Measurements from ENCODE around the gene RPH3AL. TPM values are rescaled to one million over a fixed set of nuclear protein-coding genes. Genes with fewer than 3 reads are reported as not detected.
"Not testable (repeated sequence)": the region's sequence is repeated elsewhere in the genome, so short reads cannot be mapped to it uniquely, and the experiment has no call there.

Gene RPH3AL
- total RNA-seq, 1 donor from 2014 or later, result 26.7 TPM

DNA sequence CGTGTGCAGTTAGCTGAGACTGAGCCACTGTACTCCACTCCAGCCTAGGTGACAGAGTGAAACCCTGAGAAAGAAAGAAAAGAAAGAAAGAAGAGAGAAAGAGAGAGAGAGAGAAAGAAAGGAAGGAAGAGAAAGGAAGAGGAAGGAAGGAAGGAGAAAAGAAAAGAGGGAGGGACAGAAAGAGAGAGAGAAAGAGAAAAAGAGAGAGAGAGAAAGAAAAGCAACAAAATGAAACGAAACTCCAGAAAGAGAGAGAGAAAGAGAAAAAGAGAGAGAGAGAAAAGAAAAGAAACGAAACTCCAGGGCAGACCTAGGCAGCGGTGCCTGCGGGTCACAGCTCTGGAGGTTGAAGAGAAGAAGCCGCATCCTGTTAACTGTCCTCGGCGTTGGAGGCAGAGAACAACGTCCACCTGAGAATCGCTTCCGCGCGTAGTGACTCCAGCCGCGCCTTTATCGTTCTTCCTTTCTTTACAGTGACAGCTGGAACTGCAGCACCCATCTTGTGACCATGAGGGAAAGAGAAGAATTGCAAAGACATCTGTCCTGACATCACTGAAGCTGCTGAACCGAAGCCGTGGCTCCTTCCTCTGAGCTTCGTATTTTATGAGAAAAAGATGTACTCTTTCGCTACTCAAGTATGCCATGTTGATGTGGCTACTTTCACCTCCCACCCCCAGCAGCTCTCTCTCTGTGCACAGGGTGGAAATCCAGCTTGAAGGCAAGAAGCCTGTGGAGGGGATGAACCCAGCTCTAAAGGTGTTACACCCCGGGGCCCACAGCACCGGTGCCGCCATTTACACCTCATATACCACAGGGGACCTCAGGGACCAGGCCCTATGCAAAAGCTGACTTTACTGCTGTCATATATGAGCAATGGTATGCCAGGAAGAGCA is 114.3 kb downstream of the RPH3AL start:
- DNase-seq (ENCODE audit: low spot score), result no peak

DNA sequence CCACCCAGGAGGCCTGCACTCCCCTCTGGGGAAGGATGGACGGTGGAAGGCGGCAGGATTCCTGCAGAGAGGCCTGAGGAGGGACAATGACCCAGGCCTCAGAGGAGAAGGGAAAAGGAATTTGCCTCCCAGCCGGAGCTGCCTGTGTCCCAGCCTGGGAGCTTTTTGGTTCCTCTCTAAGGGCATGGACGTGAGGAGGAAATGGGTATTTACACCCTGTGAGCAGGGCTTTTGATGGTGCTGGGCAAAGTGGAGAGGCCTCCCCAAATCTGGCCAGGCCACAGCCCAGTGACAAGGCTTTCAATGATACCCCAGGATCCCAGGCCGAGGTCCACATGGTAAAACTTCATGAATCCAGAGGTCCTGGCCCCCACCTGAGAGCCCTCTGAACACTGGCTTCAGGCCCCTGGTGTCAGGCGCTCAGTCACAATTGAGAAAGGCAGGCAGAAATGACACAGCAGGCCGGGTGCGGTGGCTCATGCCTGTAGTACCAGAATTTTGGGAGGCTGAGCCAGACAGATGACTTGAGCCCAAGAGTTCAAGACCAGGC is 115.1 kb downstream of the RPH3AL start:
- no peak for DNase-seq (ENCODE audit: low spot score)

DNA sequence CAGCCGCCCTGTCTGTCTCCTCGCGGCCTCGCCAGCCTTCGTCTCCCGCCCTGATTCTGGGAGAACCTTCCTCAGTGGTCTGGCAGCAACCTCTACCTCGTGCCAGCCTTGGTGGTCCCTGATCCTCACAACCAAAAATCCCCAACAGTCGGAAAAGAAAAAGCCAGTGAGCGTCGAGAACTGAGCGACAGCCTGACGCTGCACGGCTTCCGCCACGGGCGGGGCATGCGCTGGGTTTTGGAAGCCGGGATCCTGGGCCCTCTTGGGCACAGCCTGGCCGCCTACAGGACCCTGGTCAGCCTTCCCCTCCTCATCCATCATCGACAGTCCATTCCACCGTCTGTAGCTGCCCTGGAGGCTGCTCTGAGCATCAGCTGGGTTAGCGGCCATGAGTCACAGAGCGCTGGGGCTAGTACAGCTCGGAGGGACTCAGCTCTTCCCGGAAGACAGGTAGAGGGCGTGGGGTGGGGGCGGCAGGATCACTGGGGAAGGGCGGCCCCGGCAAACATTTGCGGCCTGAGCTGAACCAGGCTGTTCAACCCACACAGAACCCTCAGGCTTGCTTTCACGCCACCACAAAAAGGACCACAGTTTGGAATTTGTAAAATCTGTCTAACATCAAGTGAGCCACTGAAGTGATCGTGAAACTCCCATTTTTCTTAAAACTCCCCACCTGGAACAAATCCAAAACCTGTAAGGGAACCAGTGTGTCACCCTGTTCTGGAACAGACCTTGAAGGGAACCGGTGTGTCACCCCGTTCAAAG is 115.8 kb downstream of the RPH3AL start:
- no peak for DNase-seq (ENCODE audit: low spot score)

DNA sequence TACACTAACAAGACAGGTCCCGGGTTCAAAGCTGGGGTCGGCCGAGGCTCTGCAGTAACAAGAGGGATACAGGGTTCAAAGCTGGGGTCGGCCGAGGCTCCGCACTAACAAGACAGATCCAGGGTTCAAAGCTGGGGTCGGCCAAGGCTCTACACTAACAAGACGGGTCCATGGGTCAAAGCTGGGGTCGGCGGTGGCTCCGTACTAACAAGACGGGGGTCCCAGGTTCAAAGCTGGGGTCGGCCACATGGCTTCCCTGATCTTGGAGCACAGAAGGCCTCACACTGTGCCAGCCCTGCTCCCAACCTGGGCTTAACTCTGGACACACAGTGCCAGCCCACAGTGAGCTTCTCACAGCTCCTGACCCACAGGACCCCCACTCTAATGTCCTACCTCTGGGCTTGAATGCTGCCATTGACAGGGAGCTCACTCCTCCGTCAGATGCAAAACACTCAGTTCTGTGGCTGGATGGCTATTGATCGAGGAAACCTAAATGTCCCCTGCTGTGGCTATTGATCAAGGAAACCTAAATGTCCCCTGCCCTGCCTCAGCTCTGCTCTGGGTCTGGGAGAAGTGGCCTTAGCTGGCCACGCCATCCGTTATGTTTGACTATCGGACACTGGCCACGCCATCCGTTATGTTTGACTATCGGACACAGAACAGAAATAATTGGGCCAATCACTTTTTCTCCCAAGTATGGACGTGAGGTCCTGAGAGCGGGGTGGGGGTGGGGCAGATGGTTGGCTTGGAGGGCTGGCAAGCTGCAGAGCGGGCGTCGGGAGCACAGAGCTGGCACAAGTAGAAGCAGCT is 116.6 kb downstream of the RPH3AL start:
- no peak for DNase-seq (ENCODE audit: low spot score)

DNA sequence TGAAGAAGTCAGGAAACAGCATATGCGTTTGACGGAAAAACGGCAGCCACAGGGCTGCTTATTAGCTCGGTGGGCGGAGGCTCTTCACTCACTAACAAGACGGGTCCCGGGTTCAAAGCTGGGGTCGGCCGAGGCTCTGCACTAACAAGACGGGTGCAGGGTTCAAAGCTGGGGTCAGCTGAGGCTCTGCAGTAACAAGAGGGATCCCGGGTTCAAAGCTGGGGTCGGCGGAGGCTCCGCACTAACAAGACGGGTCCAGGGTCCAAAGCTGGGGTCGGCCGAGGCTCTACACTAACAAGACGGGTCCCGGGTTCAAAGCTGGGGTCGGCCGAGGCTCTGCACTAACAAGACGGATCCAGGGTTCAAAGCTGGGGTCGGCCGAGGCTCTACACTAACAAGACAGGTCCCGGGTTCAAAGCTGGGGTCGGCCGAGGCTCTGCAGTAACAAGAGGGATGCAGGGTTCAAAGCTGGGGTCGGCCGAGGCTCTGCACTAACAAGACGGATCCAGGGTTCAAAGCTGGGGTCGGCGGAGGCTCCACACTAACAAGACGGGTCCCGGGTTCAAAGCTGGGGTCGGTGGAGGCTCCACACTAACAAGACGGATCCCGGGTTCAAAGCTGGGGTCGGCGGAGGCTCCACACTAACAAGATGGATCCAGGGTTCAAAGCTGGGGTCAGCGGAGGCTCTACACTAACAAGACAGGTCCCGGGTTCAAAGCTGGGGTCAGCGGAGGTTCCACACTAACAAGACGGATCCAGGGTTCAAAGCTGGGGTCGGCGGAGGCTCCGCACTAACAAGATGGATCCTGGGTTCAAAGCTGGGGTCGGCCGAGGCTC is 117.4 kb downstream of the RPH3AL start:
- not testable (repeated sequence) for DNase-seq (ENCODE audit: low spot score)

DNA sequence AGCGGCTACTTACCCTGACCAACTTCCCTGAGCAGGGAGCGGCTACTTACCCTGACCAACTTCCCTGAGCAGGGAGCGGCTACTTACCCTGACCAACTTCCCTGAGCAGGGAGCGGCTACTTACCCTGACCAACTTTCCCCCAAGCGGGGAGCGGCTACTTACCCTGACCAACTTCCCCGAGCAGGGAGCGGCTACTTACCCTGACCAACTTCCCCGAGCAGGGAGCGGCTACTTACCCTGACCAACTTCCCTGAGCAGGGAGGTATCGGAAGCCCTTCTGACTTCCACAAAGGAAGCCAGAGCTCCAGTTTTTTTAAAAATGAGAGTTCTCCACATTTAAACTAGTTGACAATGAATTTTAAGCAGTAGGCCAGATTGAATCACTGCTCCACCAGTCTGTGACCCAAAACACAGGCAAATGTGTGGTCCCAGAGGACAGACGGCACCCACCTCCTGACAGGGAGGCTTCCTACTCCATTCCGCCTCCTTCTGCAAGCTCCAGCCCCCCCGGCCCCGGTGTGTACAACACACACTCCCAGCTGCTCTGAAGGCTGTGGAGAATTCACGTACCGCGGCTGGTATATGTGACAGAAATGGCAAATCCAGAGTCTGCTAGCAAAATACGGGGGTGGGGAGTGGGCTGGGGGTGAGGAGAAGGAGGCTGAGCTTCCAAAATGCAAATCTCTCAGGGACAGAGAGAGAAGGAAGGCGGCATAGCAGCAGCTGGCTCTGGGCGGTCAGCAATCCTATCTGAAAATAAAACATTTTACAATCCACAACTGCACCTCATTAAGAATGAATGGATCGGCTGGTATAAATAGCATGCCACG is 118.2 kb downstream of the RPH3AL start:
- DNase-seq (ENCODE audit: low spot score), result not testable (repeated sequence)

DNA sequence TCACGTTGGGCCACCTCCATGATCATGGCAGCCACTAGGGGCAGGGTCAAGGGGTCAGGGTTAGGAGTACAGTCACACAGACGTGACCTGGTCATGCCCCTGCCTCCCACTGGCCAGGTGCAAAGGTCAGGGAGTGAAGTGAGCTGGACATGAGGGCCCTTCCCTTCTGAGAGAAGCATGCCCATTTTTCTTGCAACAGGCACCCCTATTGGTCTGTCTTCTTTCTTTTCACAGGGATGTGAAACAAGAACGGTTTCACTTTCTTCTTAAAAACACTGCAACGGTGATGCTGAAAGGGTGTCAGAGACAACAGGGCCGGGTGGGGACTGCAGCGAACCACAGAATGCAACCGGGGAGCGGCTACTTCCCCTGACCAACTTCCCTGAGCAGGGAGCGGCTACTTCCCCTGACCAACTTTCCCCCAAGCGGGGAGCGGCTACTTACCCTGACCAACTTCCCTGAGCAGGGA is 119.1 kb downstream of the RPH3AL start:
- DNase-seq (ENCODE audit: low spot score), result no peak

DNA sequence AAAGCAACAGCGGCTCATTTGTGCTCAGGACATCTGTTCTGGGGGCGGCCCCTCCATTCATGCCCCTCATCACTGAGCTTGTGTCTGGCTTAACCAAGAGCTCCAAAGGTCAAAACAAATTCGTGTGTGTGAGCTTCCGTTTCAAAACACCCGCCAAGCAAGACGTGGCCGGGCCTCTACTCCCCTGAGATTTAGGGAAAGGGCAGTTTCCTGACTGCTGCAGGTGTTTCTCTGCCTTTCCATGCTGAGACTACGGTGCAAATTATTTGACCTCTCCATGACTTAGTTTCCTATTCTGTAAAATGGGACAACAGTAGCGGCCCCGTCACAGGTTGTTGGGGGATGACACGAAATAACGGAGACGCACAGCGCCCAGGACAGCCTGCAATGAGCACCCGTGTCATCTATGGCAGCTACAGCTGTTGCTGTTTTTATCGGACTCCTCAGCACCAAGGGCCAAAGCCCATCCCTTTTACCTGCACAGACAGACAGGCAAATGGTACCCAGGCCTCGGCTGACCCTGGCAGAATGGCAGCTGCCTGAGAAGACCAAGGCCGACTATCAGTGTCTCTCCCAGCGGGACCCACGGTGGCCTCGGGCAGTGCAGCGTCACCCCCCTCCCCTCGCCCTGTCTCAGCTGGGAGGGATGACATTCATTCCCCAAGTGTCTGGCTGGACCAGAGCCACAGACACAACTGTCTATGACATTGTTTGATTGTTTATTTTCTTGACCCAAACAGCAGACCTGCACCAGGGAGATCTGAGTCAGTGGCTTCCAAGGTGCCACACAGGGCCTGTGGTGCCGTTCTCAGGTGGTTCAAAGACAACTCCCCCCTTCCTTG is 120.4 kb downstream of the RPH3AL start:
- DNase-seq (ENCODE audit: low spot score), result no peak

DNA sequence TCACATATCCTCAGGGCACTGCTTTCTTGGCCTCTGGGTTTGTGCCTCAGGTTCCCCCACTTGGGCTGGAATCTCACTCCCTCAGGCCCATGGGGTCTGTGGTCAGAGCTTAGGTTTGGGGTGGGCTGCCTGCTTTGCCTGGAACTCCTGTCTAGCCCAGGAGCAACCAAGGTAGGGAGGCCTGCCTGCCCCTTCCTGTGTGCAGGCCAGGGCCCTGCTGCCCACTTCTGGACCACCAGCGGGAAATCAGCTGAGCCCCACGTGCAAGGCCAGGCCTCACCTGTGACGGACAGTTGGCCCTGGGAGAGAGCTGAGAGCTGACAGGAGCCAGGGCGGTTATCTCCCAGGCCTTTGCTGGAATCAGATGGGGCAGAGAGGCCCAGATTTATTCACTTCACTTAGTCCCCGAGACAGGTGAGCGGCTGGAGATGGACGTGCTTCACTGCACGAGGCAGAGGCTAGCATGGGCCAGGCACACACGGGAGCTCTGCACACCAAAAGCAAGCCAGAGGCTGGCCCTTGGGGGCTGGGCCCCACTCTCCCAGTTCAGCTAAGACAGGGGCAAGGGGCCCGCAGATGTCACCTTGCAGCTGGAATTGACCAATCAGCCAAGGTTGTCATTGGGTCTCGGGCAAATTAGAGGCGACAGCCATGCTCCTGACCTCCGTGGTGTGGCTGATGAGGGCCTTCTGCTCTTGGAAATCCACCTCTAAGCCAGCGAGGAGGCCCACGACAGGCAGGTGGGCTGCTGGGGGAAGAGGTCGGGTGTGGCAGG is 121.2 kb downstream of the RPH3AL start:
- DNase-seq (ENCODE audit: low spot score), result no peak

DNA sequence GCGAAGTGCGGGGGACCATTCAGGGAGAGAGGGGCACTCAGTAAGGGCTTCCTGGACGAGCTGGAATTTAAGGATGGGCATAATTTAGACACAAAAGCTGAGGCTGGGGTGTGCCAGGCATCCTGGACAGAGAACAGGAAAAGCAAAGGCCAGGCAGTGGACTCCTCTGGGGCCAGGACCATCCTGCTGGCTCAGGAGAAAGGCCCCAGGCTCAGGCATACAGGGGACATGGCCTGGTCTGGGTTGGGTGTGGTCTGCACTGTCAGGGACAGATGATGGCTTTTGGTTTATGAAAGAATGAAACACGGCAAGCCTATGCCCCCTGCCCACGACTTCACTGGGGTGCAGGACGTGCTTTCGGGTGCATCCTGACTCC is 122.2 kb downstream of the RPH3AL start:
- DNase-seq (ENCODE audit: low spot score), result no peak

DNA sequence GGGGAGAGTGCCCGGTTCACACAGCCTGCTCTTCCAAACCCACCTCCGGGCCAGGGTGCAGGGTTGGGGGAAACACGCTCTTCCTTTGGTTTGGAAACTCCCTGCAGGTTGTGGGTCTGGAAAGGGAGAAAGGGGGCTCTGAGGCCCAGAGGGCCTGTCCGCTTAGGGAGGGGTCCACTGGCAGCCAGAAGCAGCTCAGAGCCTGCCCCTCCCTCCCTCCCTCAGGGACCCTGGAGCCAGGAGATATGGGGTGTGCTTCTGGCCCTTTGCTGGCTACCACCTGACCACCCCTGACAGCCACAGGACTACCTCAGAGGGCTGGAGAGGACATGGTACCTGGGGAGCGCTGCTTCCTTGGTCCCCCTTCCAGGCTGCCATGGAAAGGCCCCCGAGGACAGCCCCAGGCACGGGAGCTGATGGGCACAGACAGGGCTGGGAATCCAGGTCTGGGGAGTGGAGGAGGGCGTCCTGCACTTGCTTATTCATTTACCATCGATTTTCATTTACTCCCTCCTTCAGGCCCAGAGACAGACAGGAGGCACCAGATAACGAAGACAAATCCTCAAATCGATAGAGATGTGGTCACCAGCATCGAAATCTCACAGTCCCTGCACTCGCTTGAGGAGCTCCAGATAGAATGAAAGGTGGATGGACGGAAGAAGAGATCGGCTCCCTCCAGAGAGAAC is 122.8 kb downstream of the RPH3AL start:
- DNase-seq (ENCODE audit: low spot score), result no peak

DNA sequence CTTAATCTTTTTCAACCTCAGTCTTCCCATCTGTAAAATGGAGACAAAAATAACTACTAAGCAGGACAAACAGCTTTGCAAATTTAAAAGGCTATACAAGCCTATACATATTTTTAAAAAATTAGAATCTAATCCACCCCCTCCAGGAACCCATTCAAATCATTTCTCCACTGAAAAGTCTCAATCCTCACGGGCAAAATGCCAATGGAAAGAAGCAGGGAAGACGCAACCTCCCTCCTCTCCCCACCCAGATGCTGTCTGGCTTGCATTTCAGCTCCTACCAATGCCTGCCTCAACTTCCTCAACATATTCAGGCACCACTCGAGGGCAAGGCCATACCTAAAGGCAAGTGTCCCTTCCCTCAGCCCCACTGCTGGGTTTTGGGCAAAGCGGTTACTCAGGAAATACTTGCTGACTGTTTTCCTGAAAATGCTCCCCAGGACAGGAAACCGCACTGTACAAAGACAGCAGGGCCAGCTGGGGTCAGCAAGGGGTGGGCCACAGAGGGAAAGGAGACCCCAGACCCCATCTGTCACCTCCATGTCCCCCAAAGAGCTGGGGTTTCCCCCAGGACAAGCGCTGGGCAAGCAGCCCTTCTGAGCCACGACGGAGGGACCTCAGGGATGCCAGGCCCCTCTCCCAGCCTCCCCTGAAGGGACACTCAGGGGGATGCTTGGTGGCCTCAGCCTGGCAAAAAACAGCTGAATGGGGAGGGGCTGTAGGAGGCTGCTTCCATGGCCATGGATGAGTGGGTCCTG is 123.5 kb downstream of the RPH3AL start:
- DNase-seq (ENCODE audit: low spot score), result no peak

DNA sequence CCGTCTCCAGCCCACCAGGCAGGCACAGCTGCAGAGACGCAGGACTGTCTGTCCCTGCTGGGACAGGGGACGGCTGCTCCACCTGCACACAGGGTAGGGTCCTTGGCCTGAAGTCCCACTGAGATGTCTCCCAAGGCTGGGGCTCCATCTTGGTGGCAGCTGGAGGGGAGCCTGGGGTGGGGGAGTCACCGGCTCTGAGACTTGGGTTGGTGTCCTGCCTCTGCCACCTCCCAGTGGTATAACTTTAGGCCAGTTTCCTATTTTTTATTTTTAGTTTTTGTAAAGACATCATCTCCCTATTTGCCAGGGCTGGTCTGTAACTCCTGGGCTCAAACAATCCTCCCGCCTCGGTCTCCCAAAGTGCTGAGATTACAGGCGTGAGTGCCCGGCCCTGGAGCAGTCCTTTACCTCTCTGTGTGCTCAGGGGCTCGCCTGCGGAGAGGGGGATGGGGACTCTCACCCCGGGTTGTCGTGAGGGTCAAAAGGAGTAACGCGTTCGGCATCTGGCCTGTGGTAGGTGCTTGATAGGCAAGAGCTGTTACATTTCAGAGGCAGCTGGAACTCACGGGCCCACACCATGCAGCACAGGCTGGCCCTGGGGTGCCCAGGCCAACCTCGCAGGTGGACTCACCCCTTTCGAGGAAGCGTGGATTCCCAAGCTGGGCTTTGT is 124.5 kb downstream of the RPH3AL start:
- no peak for DNase-seq (ENCODE audit: low spot score)

DNA sequence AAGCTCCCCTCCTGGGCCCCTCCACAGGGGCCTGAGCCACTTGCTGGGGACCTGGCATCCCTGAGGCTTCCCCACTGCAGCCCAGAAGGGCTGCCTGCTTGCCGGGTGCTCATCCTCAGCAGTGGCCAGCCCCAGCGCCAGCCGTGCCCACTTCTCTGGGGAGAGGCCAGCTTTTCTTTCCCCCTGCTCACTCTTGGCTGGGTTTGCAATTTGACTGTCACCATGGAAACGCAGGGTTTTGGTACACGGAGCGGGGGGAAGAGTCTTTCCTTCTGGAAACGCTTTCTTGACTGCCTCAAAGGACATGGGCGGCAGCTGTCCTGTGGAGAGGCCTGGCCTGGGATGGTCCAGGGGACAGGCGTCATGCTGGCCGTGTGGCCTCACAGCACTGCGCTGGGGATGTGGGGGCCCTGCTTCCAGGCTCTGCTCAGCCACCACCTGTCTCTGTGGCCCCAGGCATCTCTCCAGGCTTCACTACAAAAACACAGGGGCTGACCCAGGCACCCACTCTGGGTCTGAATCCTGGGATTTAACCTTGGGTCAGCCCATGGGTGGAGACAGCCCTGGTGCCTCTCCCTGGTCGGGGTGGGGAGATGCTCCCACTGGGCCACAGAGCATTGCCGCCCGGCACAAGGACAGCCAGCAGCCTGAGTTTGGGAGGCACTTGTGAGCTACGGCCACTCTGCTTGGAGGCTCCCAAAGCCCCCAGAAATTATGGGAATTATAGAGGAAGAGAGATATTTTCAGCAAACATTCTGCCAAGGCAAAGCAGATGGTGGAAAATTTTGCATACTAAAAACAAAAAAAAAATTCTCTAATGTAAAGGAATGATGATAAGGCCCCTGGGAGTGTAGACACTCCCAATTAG is 125.3 kb downstream of the RPH3AL start:
- DNase-seq (ENCODE audit: low spot score), result no peak
